ENCODE results near the gene RIT1.

- TF ChIP-seq, protein P1, sequence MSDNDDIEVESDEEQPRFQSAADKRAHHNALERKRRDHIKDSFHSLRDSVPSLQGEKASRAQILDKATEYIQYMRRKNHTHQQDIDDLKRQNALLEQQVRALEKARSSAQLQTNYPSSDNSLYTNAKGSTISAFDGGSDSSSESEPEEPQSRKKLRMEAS (IDR thresholded peaks at IDR 0.05; ENCODE audit: low read depth, low read length): no peak
- TF ChIP-seq CTCF (IDR thresholded peaks at IDR 0.05; ENCODE audit: low read depth, low read length) (no peak), POLR2A (IDR thresholded peaks at IDR 0.05; ENCODE audit: extremely low read depth, insufficient read length) (no peak)
Measured at GRCh38 chr1:155897746-155898145, 13.4 kb downstream of the RIT1 start.

All from NB4 (cell line).